Mucosa of gallbladder (tissue), 1 donor: ENCODE measurements around the gene KLC1. TPM values are rescaled to one million over a fixed set of nuclear protein-coding genes. Genes with fewer than 3 reads are reported as not detected.
"Not testable (repeated sequence)": the region's sequence is repeated elsewhere in the genome, so short reads cannot be mapped to it uniquely, and the experiment has no call there.

ENCODE experiments used
- DNase-seq: peaks from one replicate; pipeline ENCODE4 v3.0.0-alpha.2; 2020; ENCODE audit warnings: low spot score
- total RNA-seq: library from RNA; stranded (reverse); gene quantifications from one replicate; pipeline ENCODE4 v1.2.1, GENCODE V29; 2021
- donor health status: DM: no; HTN: no; CAD: no.

KLC1 gene
- total RNA-seq, 1 donor from 2014 or later, result 171 TPM

DNA sequence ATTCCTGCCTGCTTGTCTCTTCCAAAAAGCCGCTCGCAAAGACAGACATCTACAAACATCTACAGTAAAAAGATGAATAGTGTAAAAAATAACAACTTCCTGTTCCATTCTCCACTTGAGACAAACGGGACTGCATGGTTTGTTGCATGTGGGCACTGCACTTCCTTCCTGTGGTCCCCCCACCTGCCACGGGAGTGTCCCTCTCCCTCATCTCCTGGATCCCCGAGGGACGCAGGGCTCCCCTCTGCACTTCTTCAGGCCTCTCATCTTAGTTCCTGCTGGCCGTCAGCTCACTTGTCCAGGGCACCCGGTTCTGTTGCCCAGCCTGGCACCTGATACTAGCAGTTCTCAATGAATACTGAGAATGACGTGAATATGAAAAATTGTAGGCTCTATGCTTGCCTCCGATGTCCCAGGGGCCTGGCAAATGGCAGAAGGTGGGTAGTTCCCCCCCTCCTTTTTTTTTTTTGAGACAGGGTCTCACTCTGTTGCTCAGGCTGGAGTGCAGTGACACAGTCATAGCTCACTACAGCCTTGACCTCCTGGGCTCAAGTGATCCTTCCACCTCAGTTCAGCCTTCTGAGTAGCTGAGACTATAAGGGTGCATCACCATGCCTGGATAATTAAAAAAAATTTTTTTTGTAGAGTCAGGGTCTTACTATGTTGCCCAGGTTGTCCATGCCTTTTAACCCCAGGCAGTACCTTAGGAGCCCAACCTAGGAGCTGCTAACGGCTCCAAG, 3.5 kb upstream of the KLC1 start:
- DNase-seq, result no peak

DNA sequence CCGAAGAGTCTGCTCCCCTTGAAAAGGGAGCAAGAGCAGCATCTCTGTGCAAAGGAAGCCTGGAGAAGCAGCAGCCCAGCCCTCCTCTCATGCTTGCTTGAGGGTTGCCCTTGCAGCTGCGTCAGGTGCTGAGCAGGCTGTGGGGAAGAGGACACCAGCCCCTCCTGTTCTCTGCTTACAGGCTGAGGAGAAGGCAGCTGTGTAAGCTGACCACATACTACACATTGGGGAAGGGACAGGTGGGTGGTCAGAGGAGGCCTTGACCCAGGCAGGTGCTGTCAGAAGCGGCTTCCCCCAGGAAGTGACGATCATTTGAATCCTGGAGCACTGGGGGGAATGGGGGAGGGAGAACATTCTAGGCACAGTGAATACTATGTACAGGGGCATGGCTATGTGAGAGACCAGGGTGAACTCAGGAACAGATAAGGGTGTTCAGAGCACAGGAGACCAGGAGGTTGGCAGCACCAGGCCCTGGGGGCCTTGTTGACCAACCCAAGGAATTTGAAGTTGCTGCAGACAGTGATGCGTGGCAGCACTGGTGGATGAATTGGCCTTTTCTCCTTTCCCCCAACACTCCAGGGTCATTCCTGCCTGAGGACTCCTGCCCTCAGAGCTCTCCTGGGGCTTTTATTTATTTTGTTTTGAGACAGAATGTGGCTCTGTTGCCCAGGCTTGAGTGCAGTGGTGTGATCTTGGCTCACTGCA, 2.7 kb upstream of the KLC1 start:
- DNase-seq, result no peak

DNA sequence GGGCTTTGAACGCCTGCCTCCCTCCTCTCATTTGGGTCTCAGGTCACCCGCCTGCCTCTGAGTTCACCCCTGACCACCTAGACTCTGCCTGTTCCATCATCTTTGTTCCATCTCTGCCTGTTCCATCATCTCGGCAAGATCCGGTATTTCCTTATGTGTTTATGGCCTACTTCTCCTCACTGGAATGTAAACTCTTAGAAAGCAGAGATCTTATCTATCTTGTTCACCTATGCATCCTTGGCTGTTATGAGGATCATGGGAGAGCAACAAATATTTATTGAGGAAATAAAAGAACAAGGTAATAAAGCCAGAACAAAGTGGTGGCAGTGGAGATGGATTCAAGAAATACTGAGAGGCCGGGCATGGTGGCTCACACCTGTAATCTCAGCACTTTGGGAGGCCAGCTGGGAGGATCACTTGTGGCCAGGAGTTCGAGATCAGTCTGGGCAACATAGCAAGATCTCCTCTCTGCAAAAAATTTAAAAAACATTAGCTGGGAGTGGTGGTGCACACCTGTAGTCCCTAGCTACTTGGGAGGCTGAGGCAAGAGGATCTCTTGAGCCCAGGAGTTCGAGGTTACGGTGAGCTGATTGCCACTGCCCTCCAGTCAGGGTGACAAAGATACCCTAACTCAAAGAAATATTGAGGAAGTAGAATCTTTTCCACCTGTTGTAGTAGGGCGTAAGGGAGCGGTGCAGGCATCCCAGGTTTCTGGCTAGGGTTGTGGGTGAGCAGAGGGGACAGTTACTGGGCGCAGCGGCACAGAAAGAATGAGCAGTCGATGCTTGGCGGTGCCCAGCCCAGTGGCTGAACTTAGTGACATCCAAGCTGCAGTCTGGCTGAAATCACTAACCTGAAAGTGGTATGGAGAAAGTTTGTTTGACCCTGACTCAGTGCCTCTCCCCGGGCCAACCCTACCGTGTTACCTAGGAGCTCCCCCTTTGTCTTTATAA, 1.7 kb upstream of the KLC1 start:
- DNase-seq, result no peak

DNA sequence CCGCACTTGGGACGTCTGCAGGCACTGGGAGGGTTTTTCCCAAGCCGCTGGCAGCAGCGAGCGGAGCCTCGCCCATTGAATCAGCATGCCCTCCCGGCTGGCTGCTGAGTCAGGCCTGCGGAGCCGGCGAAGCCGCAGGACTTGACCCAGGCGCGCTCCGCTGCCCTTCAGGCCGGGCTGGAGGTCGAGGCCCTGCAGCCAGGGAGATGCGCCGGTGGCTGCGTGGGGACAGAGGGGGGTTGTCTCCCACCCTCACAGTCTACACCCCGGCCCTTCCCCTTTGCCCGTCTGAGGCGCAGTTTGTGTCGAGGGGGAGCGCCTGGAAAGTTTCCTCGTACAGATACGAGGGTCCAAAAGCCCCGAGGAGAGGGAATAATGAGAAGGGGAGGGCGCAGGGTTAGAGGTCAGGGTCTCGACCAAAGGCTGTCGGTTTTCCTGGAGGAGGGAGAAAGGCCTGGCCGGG, 759 bp upstream of the KLC1 start:
- DNase-seq, result peak; percentile 51

DNA sequence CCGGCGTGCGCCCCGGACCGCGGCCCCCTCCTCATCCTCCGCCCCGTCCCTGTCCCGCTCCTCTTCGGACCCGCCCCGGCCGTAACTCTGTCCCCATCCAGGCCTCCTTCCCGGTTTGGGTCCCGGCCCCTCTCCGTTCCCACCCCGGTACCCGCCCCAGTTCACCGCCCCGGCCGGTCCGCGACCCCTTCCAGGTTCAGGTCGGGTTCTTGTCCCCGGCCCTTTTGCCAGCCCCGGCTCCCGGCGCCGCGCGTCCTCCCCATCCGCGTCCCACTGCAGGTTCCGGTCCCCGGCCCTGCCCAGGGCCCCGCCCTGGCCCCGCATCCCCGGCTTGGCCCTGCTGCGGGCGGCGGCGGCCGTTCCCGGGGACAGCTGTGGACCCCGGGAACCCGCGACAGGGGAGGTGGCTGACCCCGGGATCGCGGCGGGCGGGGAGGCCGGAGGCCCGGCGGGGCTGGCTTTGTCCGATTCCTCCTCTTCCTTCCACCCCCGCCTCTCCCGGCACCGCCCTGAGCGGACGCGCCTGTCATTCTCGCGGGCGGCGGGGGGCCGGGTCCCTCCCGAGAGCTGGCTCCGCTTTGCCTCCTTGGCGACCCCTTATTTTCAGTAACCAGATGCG, 601 bp downstream of the KLC1 start:
- peak; percentile 36 for DNase-seq

DNA sequence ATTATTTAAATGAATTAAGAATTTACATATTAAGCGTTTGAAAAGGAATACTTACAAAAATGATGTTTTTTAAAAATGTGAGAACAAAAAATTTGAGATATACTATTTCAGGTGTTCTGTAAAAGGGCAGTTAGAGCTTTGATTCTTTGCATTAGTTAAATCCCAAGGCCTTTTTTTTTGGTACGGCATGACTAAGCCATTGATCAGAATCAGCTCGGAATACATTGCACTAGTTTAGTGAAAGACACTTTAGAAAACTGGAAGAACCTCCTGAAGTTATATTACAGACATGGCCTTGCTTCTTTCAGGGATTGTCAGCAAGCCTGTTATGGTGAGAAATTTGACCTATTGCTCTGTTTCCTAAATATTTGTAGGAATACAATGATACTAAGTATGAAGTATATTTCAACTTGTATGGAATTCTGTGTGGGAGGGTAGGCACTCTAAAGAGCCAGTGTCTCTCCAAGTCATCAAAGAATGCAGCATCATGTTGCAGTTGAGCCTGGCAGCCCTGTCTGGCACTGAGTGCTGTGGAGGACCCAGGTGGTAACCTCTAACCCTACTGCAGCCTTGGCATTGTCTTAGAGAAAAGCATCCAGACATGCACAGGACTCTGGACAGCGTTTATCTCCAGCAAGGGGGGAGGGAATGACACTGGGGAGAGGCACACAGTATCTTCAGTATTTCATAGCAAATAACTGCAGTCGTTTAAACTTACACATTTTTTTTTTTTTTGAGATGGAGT, 1.5 kb downstream of the KLC1 start:
- DNase-seq, result no peak

DNA sequence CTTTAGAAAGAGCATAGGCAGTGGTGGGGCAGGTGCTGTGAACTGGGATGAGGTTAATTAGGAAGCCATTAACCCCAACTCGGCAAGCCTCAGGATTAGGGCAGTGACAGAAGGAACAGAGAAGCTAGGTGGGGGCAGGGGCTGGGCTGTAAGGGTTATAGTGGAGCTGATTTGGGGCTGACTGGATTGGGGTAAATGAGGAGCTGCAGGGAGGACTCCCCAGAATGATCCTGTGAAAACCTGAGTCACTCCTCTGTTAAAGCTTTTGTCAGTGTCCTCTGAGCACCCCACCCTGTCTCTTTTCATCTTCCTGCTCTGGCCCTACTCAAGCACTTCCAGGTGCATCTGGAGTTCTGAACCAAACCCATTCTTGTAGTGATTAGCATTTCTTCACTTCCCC, 4.4 kb downstream of the KLC1 start:
- no peak for DNase-seq

DNA sequence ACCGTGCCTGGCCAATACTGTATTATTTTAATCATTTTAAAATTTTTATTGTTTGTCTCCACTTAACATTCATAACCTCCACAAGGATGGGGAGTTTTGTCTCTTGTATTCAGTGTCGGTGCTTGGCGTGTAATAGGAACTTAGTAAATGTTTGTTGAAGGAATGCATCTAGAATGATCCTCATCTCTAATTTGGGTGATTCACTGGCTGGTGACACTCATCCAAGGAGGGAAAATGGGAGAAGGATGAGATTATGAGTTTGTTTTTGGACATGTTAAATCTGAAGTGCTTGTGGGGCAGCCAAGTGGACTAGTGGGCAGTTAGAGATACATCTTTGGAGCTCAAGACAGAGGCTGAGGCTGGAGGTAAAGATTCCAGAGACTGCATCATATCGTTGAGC, 5.1 kb downstream of the KLC1 start:
- no peak for DNase-seq

DNA sequence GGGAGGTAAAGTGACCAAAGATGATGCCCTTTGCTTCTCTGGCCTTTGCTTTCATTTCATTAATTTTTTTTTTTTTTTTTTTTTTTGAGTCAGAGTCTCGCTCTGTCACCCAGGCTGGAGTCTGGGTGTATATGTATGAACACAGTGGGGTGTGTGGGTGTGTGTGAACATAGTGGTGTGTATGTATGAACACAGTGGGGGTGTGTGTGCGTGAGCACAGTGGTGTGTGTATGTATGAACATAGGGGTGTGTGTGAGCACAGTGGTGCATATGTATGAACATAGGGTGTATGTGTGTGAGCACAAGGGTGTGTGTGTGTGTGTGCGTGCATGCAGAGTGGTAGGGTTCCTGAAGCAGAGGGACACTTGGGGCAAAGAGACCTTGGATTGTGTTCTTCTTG, 9.6 kb downstream of the KLC1 start:
- no peak for DNase-seq

DNA sequence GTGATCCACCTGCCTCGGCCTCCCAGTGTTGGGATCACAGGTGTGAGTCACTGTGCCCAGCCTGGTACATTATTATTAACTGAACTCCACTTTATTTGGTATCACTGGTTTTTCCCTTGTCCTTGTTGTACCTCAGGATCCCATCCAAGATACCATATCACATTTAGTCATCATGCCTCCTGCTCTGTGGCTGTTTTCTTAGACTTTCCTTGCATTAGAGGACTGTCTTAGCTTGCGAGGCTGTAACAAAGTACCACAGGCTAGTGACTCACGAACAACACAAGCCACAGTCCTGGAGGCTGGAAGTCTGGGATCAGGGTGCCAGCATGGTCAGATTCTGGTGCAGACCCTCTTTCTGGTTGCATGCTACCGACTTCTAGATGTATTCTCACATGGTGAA, 12.2 kb downstream of the KLC1 start:
- DNase-seq, result no peak

DNA sequence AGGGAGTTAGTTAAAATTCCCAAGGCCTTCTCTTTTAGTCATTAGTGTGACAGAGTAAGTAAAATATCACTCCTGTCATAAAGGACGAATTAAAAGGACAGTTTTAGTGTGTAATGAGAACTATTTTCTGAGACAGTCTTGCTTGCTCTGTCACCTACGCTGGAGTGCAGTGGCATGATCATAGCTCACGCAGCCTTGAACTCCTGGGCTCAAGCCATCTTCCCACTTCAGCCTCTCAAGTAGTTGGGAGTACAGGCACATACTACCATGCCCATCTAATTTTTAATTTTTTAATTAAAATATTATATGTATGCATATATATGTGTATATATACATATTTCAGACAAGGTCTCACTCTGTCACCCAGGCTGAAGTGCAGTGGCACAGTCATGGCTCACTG, 17.2 kb downstream of the KLC1 start:
- DNase-seq, result no peak

DNA sequence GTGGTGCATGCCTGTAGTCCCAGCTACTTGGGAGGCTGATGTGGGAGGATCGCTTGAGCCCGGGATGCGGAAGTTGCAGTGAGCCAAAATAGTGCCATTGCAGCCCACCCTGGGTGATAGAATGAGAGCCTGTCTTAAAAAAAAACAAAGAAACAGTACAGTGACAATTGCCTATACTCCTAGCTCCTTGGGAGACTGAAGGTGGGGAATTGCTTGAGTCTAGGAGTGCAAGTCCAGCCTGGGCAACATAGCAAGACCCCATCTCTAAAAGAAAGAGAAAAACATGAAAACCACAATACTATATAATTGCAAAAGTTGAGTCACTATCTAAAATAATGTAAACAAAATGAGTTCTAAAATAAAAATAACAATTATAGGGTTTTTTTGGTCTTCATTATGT, 20.0 kb downstream of the KLC1 start:
- no peak for DNase-seq

DNA sequence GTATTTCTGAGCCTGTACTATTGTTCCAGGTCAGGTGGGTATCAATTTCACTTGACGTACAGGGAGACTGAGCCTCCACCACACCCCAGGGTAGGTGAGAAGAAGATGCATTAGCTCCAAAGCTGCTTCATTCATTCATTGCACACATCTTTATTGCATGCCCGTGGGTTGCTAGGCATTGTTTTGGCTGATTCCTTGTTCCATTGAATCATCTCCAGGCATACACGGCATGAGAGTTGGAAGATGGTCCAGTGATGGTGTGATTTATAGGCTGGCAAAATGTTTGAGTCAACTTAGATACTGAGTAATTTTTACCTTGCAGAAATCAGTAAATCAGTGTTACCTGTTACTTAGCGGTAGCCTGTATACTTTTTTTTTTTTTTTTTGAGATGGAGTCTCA, 21.2 kb downstream of the KLC1 start:
- no peak for DNase-seq

DNA sequence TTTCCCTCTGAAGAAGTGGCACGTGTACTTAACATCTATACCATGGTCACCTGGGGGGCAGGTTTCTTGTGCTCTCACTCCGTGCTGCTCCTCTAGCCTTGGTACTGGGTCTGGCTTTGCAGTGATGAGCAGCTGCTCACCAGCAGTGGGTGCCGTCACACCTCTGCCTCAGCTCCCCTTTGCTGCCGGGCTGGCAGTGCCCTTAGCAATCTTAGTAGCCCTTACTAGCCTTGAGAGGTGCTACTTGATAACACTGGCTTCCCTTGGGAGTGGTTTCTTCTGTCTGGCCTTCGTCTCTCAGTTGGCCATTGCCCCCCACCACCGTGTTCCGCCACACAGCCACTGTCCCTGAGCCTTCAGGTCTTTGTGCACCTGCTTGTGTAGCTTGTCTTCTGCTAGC, 22.6 kb downstream of the KLC1 start:
- no peak for DNase-seq

DNA sequence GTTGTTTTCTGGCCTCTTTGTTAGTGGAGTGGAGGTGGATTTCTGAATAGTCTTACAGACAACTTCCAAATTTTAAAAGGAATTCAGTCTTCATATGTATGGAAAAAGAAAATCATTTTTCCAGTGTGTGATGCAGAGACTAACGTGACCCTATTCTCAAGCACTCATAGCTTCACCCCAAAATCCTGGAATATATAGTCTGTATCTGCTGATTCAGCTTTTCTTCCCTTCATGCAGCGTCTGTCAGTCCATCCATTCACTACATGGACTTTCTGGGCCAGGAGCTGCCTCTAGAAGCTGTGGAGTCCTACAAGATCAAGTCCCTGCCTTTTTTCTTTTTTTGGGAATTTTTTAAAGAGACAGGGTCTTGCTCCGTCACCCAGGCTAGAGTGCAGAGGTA, 23.8 kb downstream of the KLC1 start:
- no peak for DNase-seq

DNA sequence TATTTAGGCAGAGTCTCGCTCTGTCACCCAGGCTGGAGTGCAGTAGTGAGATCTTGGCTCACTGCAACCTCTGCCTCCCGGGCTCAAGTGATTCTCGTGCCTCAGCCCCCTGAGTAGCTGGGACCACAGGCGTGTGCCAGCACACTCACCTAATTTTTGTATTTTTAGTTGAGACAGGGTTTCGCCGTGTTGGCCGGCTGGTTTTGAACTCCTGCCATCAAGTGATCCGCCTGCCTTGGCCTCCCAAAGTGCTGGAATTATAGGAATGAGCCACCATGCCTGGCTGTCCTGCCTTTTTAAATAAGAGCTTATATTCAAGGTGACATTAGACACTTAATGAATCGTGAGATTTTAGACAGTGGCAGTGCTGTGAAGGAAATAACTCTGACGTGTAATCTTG, 24.3 kb downstream of the KLC1 start:
- DNase-seq, result not testable (repeated sequence)

DNA sequence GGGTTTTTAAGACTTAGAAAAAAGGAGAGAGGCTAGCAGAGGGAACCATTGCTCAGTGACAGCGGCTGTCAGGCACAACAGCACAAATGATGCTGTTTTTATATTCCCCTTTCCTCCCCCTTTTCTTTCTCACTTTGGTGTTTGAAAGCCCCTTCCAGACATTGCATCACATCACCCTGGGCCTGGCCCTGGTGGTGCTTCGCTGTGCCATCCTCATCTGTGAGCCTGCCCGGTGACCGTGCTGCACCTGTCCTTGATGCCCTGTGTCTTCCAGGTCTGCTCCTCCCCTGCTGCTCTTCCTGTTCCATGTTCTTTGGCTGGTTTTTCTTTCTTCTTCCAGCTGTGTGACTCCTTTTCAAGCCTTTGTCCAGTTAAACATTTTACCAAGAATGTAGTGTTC, 24.8 kb downstream of the KLC1 start:
- no peak for DNase-seq

DNA sequence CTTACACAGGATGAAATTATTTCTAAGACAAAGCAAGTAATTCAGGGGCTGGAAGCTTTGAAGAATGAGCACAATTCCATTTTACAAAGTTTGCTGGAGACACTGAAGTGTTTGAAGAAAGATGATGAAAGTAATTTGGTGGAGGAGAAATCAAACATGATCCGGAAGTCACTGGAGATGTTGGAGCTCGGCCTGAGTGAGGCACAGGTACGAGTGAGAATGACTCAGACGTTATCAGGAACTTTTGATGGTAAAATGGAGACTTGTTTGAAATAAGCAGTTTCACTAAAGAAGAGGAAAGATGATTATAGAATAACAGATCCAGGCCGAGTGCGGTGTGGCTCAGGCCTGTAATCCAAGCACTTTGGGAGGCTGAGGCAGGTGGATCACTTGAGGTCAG, 25.6 kb downstream of the KLC1 start:
- no peak for DNase-seq

DNA sequence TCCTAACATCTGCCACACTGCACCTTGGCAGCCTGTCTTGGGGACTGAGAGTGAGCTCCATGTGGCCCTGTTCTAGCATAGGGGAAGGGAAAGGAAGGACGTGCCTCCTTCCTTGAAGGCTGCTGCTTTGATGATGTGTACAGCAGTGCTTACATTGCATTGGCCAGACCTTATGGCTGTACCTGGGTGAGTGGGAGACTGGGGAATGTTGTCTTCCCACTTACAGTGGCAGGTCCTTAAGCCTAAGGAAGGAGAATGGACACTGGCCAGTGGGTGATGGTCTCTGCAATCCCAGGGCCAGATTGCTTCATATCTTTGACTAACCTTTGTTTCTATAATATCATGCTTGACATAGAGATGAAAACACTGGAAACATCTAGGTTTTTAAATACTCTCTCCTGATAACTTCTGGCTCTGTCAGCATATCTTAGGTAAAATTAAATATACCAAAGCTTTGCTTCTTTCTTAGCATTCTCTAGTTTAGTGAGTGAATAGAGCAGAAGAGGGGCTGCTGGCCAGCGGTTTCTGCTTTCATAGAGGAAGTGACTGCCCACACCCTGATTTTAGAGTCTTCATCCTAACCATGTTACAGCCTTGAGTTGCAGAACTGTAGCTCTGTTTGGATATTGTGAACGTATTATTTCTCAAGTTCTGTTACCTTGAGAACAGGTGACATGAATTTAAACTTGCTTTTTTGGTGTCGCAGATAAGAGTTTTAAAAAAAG, 27.2 kb downstream of the KLC1 start:
- no peak for DNase-seq

DNA sequence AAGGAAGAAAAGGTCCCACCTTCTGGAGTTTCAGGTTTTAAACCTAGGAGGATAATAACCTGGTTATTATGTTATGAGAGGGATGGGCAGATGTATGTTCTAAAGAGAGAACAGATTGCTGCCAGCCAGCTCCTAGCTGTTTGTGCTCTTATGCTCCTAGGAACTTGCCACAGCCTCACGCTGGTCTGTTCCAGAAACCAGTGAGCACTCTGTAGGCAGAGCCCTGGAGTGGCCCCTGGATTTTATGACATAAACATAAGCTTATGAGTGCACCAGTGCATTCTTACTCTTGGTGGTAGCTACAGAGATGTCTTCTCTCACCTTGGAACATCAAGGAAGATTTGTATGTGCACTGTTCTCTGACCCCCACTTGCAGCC, 27.7 kb downstream of the KLC1 start:
- no peak for DNase-seq

DNA sequence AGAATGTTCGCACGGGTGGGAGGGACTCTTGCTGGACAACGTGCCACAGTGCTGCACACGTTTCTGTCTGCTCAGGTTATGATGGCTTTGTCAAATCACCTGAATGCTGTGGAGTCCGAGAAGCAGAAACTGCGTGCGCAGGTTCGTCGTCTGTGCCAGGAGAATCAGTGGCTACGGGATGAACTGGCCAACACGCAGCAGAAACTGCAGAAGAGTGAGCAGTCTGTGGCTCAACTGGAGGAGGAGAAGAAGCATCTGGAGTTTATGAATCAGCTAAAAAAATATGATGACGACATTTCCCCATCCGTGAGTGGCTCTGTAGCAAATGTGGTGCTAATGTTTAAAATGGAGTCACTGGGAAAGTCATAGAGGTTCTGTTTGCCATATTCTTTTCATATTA, 28.5 kb downstream of the KLC1 start:
- no peak for DNase-seq
